ENCODE results near the gene ZNF621.

GRCh38 chr3:40580494-40581091, 55.8 kb downstream of the ZNF621 start:
- TF ChIP-seq CTCF (IDR thresholded peaks at IDR 0.05) (peak; percentile 77 to 92 (median 87)), POLR2A (IDR thresholded peaks at IDR 0.05) (no peak)
